Measurements from ENCODE around the gene BTNL8.
A peak's percentile ranks its signal among the peaks of the same experiment; 100 is the strongest.

Gene BTNL8, protein sequence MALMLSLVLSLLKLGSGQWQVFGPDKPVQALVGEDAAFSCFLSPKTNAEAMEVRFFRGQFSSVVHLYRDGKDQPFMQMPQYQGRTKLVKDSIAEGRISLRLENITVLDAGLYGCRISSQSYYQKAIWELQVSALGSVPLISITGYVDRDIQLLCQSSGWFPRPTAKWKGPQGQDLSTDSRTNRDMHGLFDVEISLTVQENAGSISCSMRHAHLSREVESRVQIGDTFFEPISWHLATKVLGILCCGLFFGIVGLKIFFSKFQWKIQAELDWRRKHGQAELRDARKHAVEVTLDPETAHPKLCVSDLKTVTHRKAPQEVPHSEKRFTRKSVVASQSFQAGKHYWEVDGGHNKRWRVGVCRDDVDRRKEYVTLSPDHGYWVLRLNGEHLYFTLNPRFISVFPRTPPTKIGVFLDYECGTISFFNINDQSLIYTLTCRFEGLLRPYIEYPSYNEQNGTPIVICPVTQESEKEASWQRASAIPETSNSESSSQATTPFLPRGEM

DNA sequence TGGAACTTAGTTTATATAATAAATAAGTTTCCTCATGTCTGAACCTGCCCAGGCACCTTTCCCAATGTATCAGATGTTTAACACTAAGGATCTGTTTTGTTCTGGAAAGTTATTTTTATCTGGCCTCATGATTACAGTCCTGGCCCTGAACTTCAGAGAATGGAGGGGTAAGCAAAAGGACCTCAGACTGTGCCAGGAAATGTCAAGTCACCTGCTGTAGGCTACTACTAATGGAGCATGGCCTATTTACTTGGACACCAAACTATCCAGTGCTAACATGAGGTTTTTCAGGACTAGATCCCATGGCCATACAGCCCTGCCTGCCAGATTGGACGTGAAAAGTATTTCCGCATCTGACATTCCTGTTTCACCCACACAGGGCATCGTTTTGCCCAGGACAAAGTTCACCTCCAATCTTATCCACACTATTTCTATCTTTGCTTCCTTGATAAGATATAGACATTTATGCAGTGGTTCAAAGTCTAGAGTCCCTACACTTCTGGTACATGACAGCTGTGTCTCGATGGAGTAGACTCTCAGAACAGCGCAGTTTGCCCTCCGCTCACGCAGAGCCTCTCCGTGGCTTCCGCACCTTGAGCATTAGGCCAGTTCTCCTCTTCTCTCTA lies at the start of gene BTNL8:
TSS of gene BTNL8 (plus strand) at position 539 of the 626 bp plus-strand sequence. CDS start 152 bp downstream, outside the sequence.
- no peak for DNase-seq

DNA sequence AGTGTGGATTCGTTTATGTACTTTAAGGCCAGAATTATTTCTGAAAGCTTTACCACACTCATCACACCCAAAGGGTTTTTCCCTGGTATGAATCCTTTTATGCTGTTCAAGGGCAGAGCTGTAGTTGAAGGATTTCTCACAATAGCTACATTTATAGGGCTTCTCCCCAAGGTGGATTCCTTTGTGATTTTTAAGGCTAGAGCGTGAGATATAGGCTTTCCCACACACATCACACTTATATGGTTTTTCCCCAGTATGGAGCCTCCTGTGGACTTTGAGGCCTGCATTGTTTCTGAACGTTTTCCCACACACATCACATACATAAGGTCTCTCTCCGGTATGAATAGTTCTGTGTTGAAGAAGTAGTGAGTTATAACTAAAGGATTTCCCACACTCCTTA lies 49.1 kb upstream of the BTNL8 start:
- DNase-seq = no peak

DNA sequence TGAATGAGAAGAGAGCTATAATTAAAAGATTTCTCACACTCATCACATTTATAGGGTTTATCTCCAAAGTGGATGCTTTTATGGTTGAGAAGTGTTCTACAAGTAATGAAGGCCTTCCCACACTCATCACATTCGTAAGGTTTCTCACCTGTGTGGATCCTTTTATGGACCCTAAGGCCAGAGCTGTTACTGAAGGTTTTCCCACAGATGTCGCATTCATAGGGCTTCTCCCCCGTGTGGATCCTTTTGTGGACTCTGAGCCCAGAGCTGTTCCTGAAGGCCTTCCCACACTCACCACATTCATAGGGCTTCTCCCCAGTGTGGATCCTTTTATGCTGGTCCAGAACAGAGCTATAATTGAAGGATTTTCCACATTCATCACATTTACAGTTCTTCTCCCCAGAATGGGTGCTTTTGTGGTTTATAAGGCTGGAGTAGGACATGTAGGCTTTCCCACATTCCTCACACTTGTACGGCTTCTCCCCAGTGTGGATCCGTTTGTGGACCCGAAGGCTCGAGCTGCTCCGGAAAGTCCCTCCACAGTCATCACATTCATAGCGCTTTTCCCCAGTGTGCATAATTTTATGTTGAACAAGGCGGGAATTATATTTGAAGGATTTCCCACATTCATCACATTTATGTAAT lies 48.4 kb upstream of the BTNL8 start:
- no peak for DNase-seq

DNA sequence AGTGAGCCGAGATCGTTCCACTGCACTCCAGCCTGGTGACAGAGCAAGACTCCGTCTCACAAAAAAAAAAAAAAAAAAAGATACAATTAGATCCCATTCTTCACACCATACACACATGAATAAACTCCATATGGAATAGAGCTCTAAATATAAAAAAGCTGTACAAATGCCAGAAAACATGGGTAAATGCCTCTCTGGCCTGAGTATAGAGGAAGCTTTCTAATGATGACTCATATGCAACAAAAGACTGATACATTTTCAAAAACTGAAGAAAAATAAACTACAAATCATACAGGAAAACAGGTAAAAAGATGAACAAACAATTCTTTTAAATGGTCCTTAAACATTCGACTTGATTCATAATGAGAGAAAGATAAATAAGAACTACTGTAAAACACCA lies 46.5 kb upstream of the BTNL8 start:
- DNase-seq = no peak

DNA sequence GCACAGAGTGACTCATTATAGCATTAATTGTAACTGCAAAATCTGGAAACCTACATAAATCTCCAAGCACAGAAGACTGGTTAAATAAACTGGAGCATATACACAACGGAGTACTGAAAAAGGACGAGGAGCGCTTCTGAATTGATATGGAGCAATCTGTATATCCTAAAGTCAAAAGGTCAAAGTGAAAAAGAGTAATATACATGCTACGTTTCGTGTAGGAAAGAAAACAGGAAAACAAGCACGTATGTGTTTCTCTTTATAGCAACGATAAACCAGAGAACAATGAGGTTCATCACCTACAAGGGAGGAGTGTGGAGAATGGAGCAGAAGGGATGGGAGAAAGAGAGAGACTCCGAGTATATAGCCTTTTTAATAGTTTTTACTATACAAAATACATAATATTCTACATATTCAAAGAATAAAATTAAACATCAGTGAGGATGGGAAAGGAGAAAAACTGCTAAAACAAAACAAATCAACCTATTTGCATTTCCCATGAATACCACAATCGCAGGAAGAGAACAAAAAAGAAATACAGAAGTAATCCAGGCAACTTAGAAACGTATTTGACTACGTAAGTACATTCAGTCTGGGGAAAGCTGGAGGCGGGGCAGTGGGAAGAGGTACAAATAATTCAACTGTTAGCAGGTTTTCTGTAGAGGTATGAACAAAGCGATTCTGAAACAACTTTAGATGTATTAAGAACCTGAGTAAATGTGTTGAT lies 45.7 kb upstream of the BTNL8 start:
- no peak for DNase-seq

DNA sequence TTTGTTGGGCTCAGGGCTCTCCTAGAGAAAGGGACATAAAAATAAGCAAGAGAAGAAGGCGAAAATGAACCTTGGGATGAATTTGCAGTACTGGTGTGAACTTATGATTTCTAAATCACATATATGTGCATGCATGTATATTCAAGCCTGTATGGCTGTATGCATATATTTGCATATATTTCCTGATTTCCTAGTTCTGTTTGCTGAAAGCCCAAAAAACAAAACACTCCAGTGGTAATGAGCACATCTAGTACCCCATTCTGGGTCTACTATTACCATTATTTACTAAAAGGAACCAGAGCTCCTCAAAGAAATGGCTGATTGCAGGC lies 45.1 kb upstream of the BTNL8 start:
- no peak for DNase-seq

DNA sequence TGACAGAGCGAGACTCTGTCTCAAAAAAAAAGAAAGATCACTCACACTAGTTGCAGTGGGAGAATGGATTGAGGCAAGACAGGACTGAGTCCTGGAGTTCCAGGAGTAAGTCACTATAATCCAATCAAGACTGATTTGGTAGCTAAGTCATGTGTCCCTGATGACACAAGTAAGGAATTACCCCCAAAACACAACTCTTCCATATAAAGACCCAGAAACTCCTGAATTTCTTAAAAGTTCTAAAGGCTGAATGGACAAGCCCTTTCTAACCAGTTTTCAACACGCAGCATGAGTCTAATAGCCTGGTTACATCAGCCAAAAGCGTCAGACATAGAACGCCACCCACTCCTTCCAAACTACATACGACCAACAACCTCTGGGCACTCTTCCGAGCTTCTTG lies 40.4 kb upstream of the BTNL8 start:
- no peak for DNase-seq

DNA sequence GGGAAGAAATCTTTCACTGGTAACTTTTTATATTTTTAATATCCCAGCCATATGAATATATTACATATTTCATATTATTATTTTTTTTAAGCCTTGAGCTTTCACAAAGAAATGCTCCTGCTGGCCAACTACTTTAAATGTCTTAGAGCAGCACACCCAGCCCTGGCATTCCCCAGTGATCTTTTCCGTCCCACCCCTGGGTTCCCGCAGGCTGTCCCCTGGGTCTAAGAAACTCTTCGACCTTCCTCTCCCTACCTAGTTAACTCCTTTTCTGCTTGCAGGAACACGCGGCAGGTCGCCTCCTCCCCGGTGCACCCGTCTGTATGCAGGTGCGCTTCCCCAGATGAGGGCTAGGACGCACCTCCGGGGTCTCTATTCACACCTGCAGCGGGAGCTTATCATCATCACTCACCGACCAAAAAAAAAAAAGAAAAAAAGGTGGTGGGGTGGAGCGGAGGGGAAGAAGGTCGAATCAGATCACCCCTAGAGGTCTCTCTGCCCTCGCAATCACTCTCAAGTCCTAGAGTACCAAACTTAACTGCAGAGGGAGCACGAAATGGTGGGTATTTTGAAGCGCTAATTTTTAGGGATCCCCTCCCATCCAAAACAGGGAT lies 38.6 kb upstream of the BTNL8 start:
- DNase-seq = no peak

DNA sequence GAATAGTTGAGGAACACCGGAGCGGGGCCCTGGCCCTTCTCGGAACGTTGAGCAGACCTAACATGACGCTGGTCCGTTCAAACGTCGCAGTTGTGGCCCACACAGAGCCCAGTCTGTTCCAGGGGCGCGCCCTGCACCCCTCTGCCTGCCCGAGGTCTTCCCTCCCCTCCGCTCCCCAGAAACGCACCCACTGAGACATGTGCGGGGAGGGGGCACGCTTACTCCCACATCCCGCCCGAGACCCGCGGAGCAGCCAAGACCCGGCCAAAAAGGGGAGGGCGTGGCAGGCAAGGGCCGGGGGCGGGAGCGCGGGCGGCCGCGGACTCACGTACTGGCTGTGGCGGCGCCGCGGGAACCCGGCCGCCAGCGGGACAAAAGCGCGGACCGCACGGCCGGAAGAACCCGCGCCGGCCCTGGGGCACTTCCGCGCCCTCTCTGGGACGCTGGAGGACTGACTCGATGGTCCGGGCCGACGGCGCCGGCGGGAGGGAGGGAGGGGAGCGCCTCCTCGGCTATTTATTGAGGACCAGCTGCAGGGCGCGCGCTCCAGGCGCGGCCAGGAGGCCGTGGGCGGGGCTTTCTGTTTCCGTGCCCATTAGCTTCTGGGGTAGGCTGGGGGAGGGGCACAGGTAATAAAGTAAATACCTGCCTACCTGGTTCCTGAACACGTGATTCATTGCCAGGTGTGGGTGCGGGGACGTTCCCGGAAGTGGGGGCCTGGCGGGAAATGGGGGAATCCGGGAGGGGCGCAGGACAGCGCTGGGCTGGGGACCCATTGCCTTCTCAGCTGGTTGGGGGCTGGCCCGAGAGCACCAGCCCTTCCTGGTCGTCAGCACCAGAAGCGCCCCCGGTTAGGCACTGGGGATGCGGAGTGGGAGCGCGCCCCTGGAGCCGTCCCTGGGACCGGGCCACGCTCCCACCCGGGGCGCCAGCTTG lies 37.8 kb upstream of the BTNL8 start, which contains the start of gene ZFP62:
TSS of gene ZFP62 (minus strand) at position 390 of the 936 bp plus-strand sequence. CDS start at position 333, 57 bp downstream.
- DNase-seq = peak; percentile 83

DNA sequence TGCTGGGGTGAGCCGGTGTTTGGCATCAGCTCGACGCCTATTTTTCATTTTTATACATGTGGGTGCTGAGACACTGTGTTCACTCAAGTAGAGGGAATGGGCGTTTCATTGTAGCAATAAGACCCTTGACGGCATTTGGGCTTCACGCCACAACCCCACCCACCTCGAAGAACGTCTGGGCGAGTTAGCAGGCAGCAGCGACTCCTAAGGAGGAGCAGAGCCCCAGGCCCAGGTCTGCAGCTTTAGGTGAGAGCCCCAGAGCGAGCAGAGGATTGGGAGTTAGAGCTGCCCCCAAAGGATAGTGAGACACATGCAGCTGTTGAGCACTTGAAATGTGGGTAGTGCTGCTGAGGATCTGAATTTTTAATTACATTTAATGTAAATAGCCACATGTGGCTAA lies 36.3 kb upstream of the BTNL8 start:
- DNase-seq = no peak

DNA sequence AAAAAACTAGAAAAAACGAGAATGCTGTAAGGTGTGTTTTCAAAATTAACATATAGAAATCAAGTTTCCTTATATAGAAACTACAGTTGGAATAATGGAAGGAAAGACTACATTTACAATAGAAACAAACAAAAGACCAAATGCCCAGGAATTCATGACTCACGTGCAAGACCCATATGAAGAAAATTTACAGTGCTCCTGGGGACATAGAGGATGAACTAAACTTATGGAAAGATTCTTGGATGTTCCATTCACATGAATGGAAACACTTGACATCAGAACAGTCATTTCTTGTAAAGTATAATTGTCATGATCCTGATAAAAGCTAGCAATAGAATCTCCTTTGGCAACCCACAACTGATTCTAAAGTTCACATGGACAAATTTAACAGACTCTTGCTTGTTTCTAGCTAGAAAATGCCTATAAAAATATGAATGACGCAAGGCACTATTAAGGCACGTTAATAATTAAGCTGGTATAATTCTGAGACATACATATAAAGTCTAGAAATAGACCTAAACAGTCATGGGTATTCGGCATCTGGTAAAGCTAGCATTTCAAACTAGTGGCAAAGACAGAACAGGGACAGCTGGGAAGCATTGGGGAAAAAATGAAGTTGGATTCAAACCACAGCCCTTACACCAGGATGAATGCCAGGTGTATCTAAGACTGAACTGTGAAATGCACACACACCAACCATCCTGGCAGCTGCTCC lies 32.8 kb upstream of the BTNL8 start:
- no peak for DNase-seq

DNA sequence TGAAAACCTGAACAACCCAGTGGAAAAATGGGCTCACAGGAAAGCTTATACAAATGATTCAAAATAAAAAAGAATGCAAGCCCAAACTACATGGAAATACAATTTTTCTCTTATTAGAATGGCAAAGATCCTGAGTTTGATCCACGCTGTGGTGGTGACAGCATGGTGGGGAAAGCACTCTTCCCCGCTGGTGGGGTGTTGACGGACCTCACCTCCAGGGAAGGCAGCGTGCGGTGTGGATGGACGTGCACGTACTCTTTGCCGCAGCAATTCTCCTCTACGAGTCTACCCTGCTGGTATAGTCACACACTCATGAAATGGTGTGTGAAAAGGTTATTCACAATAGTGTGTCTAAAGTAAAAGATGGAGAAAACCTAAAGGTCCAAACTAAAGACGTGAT lies 32.0 kb upstream of the BTNL8 start:
- DNase-seq = no peak

DNA sequence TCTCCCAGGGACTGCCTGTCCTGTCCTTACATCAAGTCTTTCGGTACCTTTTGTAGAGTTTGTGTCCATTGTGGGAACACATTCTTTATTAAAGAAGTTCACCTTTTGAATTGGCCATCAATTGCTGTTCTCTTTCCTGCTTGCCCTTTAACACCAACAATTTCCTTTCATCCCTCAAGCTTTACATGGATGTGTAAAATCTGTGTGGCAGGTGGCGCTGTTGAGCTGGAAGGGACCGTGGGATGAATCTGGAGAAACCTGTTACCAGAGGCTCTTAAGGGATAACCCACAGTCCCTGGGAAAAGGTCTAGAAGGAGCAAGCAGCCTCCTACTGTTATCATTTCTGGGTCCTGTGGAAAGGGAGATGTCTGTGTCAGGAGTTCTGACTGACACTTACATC lies 30.0 kb upstream of the BTNL8 start:
- peak; percentile 10 for DNase-seq

DNA sequence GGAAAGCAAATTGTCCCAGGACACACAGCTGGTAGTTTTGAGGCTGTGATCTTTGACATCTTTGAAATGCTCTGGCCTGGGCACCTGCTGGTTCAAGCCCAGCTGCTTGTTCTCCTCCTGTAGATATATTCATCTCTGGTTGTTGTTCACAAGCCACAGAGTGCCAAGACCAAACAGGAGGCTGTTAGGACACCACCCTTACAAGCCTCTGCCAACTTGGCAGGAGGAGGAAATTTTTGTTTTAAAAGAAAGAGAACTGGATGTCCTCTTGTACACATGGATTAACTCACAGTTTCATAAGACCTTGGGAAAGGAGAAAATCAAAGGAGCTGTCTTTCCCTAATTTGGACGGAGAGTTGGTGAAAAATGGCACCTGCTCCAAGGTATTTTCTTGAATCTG lies 29.4 kb upstream of the BTNL8 start:
- no peak for DNase-seq

DNA sequence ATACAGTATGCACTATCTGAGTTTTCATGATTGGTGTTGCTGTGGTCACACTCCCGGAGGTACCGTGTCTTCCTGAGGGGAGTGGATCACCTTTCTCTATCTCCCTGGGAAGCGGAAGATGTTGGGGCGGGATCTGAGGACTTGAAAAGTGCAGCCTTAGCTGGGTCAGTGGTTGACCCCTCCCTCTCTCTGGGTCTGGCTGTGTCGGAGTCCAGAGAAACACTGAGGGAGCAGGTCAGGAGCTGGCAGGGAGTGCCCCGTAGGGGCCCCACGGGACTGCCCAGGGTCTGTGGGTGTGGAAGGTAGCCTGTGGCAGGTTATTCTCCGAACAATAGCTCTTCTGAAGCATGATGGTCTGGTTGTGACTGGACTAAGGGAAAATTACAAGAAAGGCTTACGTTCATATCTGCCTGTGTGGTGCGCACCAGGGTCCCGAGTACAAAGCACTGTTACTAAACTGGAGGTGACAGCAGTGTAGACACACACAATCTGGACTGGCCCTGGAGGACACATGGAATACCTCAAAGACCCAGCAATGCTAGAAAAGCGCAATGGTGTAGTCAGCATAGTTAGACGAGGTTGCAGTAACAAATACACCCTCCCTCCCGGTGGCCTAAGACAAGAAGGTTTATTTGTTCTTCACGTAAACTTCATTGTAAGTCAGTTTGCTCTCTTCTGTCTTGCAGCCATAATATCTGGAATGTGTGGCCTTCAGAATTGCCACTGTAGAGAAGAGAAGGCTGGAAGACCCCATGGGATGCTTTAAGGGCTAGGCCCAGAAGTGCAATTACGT lies 28.5 kb upstream of the BTNL8 start:
- DNase-seq = no peak

DNA sequence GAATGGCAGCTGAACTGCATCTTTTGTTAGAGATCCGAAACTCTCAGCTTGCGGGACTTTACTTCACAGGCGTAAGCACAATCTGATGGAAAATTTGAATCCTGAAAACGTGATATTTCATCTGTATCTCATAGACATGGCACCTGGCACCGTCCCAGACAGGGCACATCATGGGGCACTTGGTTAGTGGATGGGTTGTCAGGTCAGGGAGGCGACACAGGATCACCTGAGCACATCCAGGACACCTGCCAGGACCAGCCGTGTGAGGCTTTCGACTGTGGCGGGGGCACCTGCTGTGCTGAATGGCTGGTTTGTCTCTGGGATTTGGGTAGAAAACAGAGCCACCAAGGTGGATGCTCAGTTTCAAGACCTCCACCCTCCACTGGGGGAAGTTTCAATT lies 26.5 kb upstream of the BTNL8 start:
- DNase-seq = no peak

DNA sequence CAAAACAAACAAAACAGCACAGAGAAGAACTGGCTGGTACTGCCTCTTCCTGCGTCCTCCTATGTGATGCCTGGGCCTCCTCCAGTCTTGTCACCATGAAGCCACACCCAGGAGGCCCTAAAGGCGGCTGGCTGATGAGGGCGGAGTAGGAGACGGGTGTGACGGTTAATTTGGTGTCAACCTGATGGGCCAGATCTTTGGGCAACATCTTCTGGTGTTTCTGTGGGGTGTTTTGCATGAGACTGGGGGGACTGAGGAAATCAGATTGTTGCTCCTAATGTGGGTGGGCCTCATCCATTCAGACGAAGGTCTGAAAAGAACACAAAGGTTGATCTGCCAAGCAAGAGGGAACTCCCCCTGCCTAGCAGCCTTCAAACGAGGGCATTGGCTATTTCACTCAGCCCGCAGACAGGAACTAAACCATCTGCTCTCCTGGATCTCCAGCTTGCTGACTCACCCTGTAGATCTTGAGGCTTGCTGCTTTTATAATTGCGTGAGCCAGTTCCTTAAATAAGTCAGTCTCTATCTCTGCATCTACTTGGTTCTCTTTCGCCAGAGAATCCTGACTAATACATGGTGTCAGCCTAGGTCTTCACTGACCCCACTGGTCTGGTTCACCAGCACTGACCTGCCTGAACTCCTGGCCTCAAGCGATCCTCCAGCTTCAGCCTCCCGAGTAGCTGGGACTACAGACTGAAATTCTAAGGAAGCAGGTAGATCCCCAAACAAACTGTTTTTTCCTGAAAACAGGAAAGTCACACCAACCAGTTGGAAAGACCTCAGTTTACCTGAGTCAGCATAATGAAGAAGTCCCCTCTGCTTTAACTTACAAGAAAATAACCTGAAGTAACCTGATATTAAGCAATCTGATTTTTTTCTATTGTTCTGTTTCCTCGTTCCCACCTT lies 25.1 kb upstream of the BTNL8 start:
- no peak for DNase-seq

DNA sequence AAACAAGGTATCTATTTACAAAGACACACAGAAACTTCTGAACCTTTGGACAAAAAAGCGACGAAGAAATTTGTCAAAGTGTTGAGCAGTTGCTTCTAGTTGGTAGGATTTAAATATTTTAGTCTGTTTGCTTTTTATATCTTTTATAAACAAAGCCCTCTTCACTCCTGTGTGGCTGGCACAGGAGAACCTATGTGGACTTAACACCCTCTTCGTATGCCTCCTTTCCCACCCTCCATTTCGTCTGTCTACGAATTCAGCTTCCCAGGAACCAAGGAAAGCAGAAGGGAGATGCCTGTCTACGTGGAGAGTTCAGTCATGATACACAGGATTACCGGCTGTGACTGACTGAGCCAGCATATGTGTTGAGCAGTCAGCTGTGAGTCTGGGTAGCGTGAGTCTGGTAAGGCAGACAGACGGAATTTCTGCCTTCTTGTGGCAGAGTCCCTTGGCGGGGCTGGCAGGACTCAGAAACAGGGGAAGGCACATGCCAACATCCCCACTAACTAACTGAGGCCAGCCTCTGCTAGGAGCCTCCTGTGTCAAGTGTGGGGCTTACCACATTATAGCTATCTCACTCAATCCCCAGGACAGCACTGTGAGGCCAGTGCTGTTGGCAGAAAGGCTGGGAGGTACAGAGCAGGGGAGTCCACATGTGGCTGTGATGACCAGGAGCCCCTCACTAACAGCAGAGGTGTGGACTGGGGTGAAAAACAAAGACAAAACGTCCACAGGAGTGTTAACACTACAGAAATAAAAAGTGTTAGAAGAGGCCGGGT lies 24.0 kb upstream of the BTNL8 start:
- no peak for DNase-seq

Measured in T1000 (cell line).